Neural cell (in vitro differentiated cells): ENCODE results near the gene MEDAG. TPM values are rescaled to one million over a fixed set of nuclear protein-coding genes. Genes with fewer than 3 reads are reported as not detected.

ENCODE experiments used
- H2AFZ ChIP-seq: fragments of 200-600, 300-800 bp; sonication (generic), shearing (Covaris generic); 2 replicates; pipeline ENCODE4 v1.6.0; 2014; ENCODE audit warnings: low read depth, mild to moderate bottlenecking, antibody characterized with exemption, low read length, moderate library complexity
- H3F3A ChIP-seq: fragments of 200-600 bp; shearing (Covaris generic); 2 replicates; pipeline ENCODE4 v1.6.1; 2016; ENCODE audit warnings: mild to moderate bottlenecking, moderate library complexity, mixed read lengths, antibody characterized with exemption, low read length; ENCODE audit not compliant: insufficient read depth, poor library complexity, severe bottlenecking
- H3K27ac ChIP-seq: fragments of 200-600, 300-800 bp; sonication (generic), shearing (Covaris generic); 2 replicates; pipeline ENCODE4 v1.5.1; 2014; ENCODE audit warnings: mild to moderate bottlenecking, low read length, moderate library complexity
- H3K27me3 ChIP-seq: fragments of 300-800, 200-600 bp; sonication (generic), shearing (Covaris generic); 2 replicates; pipeline ENCODE4 v1.6.0; 2014; ENCODE audit warnings: mild to moderate bottlenecking, low read depth, low read length, moderate library complexity; ENCODE audit not compliant: insufficient read depth
- H3K36me3 ChIP-seq: fragments of 300-800, 200-600 bp; sonication (generic), shearing (Covaris generic); 2 replicates; pipeline ENCODE4 v1.5.1; 2014; ENCODE audit warnings: mild to moderate bottlenecking, antibody characterized with exemption, low read length, moderate library complexity; ENCODE audit not compliant: insufficient read depth
- H3K4me2 ChIP-seq: fragments of 300-800, 200-600 bp; sonication (generic), shearing (Covaris generic); 2 replicates; pipeline ENCODE4 v1.6.0; 2014; ENCODE audit warnings: mild to moderate bottlenecking, low read length
- H3K4me3 ChIP-seq: fragments of 300-800, 200-600 bp; sonication (generic), shearing (Covaris generic); 2 replicates; pipeline ENCODE4 v1.5.1; 2014; ENCODE audit warnings: mild to moderate bottlenecking, low read length, moderate library complexity
- H3K79me2 ChIP-seq: fragments of 200-600 bp; shearing (Covaris generic); replicated peaks from 2 replicates; pipeline ENCODE4 v1.6.0; 2014; ENCODE audit warnings: mild to moderate bottlenecking, low read length, moderate library complexity; ENCODE audit not compliant: insufficient read depth
- H3K9ac ChIP-seq: fragments of 300-800, 200-600 bp; sonication (generic), shearing (Covaris generic); 2 replicates; pipeline ENCODE4 v1.6.1; 2016; ENCODE audit warnings: mild to moderate bottlenecking, low read length, mixed read lengths
- H3K9me2 ChIP-seq: fragments of 200-600 bp; shearing (Covaris generic); 2 replicates; pipeline ENCODE4 v1.6.1; 2016; ENCODE audit warnings: mild to moderate bottlenecking, low read length, mixed read lengths; ENCODE audit not compliant: insufficient read depth
- H3K9me3 ChIP-seq: fragments of 200-600, 300-800 bp; sonication (generic), shearing (Covaris generic); 2 replicates; pipeline ENCODE4 v1.6.1; 2016; ENCODE audit warnings: mild to moderate bottlenecking, mixed run types, low read length, moderate library complexity, mixed read lengths
- H4K20me1 ChIP-seq: fragments of 200-600 bp; shearing (Covaris generic); 2 replicates; pipeline ENCODE4 v1.6.1; 2016; ENCODE audit warnings: mild to moderate bottlenecking, mixed run types; ENCODE audit not compliant: insufficient read depth
- CTCF ChIP-seq: fragments of 450-650 bp; IDR thresholded peaks from 2 replicates; pipeline ENCODE4 v1.5.1; 2014; ENCODE audit warnings: antibody characterized with exemption, mild to moderate bottlenecking, moderate library complexity; ENCODE audit not compliant: poor library complexity, severe bottlenecking
- EP300 ChIP-seq: fragments of 450-650 bp; conservative IDR thresholded peaks from 2 replicates; pipeline ENCODE4 v1.6.1; 2014; ENCODE audit warnings: antibody characterized with exemption, mild to moderate bottlenecking, moderate library complexity; ENCODE audit not compliant: poor library complexity, severe bottlenecking
- EZH2 ChIP-seq: fragments of 200-600, 300-800 bp; shearing (Covaris generic), sonication (generic); IDR thresholded peaks from 2 replicates; pipeline ENCODE4 v1.6.1; 2014; ENCODE audit warnings: antibody characterized with exemption, low read length, borderline replicate concordance, mild to moderate bottlenecking; ENCODE audit not compliant: insufficient read depth, poor library complexity, severe bottlenecking
- MXI1 ChIP-seq: fragments of 450-650 bp; conservative IDR thresholded peaks from 2 replicates; pipeline ENCODE4 v1.6.1; 2014; ENCODE audit warnings: antibody characterized with exemption, mild to moderate bottlenecking; ENCODE audit not compliant: poor library complexity, severe bottlenecking
- POLR2AphosphoS5 ChIP-seq: IDR thresholded peaks from 2 replicates; pipeline ENCODE4 v1.6.1; 2012
- RAD21 ChIP-seq: fragments of 450-650 bp; conservative IDR thresholded peaks from 2 replicates; pipeline ENCODE4 v1.6.1; 2014; ENCODE audit warnings: antibody characterized with exemption, mild to moderate bottlenecking, moderate library complexity
- REST ChIP-seq: IDR thresholded peaks from 2 replicates; pipeline ENCODE4 v1.6.1; 2012; ENCODE audit warnings: borderline replicate concordance
- SMC3 ChIP-seq: fragments of 450-650 bp; conservative IDR thresholded peaks from 2 replicates; pipeline ENCODE4 v1.6.1; 2014; ENCODE audit warnings: antibody characterized with exemption, mild to moderate bottlenecking, moderate library complexity; ENCODE audit not compliant: poor library complexity
- TAF1 ChIP-seq: IDR thresholded peaks from 2 replicates; pipeline ENCODE4 v1.6.1; 2012; ENCODE audit warnings: low read depth
- polyA plus RNA-seq: library from polyadenylated mRNA; depleted of rRNA; stranded (reverse); fragments of >200 nt; gene quantifications from 2 replicates; pipeline ENCODE4 v1.2.3, GENCODE V29; 2014

MEDAG gene
- polyA plus RNA-seq, 1 donor from 2014 or later, result not detected

- TF ChIP-seq EZH2, result no peak
- no peak for TF ChIP-seq CTCF
- no peak for TF ChIP-seq POLR2AphosphoS5
- no peak for TF ChIP-seq RAD21
- no peak for TF ChIP-seq REST
- no peak overlapping the region for H3K4me3 ChIP-seq
- no peak overlapping the region for H2AFZ ChIP-seq
- no peaks in the 10 kb centered on the region for H3K27me3 ChIP-seq
- no peak overlapping the region for H3K9ac ChIP-seq
- H4K20me1 ChIP-seq, result no peaks in the 10 kb centered on the region
- H3K9me2 ChIP-seq, result no peaks in the 10 kb centered on the region
- no peaks in the 10 kb centered on the region for H3F3A ChIP-seq
- H3K79me2 ChIP-seq, result no peaks in the 10 kb centered on the region
- no peaks in the 10 kb centered on the region for H3K9me3 ChIP-seq
- no peak overlapping the region for H3K27ac ChIP-seq
- H3K4me2 ChIP-seq, result no peak overlapping the region
- H3K36me3 ChIP-seq, result no peaks in the 10 kb centered on the region
Measured at GRCh38 chr13:30861836-30862467, 44.1 kb upstream of the MEDAG start.

- H3K27me3 ChIP-seq, result no peaks in the 10 kb centered on the region
- H3K4me2 ChIP-seq, result no peak overlapping the region
- no peaks in the 10 kb centered on the region for H3F3A ChIP-seq
- no peaks in the 10 kb centered on the region for H3K9me3 ChIP-seq
- no peaks in the 10 kb centered on the region for H4K20me1 ChIP-seq
- H3K27ac ChIP-seq, result no peak overlapping the region
- no peaks in the 10 kb centered on the region for H3K9me2 ChIP-seq
- TF ChIP-seq CTCF (no peak), SMC3 (no peak), RAD21 (no peak), TAF1 (no peak), MXI1 (no peak), REST (no peak), EP300 (no peak), POLR2AphosphoS5 (no peak), EZH2 (no peak)
- no peak overlapping the region for H2AFZ ChIP-seq
- no peaks in the 10 kb centered on the region for H3K36me3 ChIP-seq
- no peak overlapping the region for H3K9ac ChIP-seq
- H3K4me3 ChIP-seq, result no peak overlapping the region
- H3K79me2 ChIP-seq, result no peaks in the 10 kb centered on the region
Measured at GRCh38 chr13:30862707-30863106, 43.4 kb upstream of the MEDAG start.
